GM23338 (cell line): ENCODE data around the gene PHACTR1. TPM values are rescaled to one million over a fixed set of nuclear protein-coding genes. Genes with fewer than 3 reads are reported as not detected.

Experiments used
- ATAC-seq: fragments of 200-7000 bp; cut with Tn5 transposase; 3 replicates; pipeline ENCODE4 v1.9.1; 2020
- DNase-seq: peaks from one replicate; pipeline ENCODE4 v3.0.0-alpha.2; 2015; ENCODE audit warnings: low spot score
- H2AFZ ChIP-seq: fragments of 200-600 bp; sonication (generic); 2 replicates; pipeline ENCODE4 v1.8.0; 2016; ENCODE audit warnings: antibody characterized with exemption, mild to moderate bottlenecking, moderate library complexity
- H3F3A ChIP-seq: fragments of 200-600 bp; sonication (generic); replicated peaks from 2 replicates; pipeline ENCODE4 v1.8.0; 2017; ENCODE audit warnings: antibody characterized with exemption, mixed run types, low read depth
- H3K27ac ChIP-seq: fragments of 200-600 bp; sonication (generic); 2 replicates; pipeline ENCODE4 v1.6.1; 2016; ENCODE audit warnings: low read depth
- H3K27me3 ChIP-seq: fragments of 200-600 bp; sonication (generic); 2 replicates; pipeline ENCODE4 v1.8.0; 2016; ENCODE audit warnings: mild to moderate bottlenecking, mixed run types, moderate library complexity; ENCODE audit not compliant: insufficient read depth
- H3K36me3 ChIP-seq: fragments of 200-600 bp; sonication (generic); 2 replicates; pipeline ENCODE4 v1.8.0; 2016; ENCODE audit warnings: mild to moderate bottlenecking; ENCODE audit not compliant: insufficient read depth
- H3K4me1 ChIP-seq: fragments of 200-600 bp; sonication (generic); 2 replicates; pipeline ENCODE4 v1.8.0; 2016; ENCODE audit warnings: mild to moderate bottlenecking, moderate library complexity; ENCODE audit not compliant: insufficient read depth
- H3K4me2 ChIP-seq: fragments of 200-600 bp; sonication (generic); 2 replicates; pipeline ENCODE4 v1.7.1; 2017; ENCODE audit warnings: mixed run types
- H3K4me3 ChIP-seq: fragments of 200-600 bp; sonication (generic); 2 replicates; pipeline ENCODE4 v1.6.1; 2016; ENCODE audit warnings: mixed run types
- H3K79me2 ChIP-seq: fragments of 200-600 bp; sonication (generic); replicated peaks from 2 replicates; pipeline ENCODE4 v1.8.0; 2017; ENCODE audit warnings: mild to moderate bottlenecking; ENCODE audit not compliant: insufficient read depth
- H3K9me2 ChIP-seq: fragments of 200-600 bp; sonication (generic); 2 replicates; pipeline ENCODE4 v1.8.0; 2017; ENCODE audit not compliant: insufficient read depth
- H4K20me1 ChIP-seq: fragments of 200-600 bp; sonication (generic); replicated peaks from 2 replicates; pipeline ENCODE4 v1.8.0; 2017; ENCODE audit warnings: mild to moderate bottlenecking; ENCODE audit not compliant: insufficient read depth
- H3K27ac Mint-ChIP-seq: 2 replicates; pipeline ENCODE4 v1.8.0; 2020; ENCODE audit warnings: inconsistent platforms, mild to moderate bottlenecking, moderate library complexity, mixed read lengths
- H3K27me3 Mint-ChIP-seq: 3 replicates; pipeline ENCODE4 v1.8.0; 2022; ENCODE audit warnings: low read depth, mild to moderate bottlenecking, moderate library complexity, mixed read lengths, inconsistent platforms; ENCODE audit not compliant: insufficient read depth, poor library complexity
- H3K36me3 Mint-ChIP-seq: 3 replicates; pipeline ENCODE4 v1.8.0; 2021; ENCODE audit warnings: low read depth, mild to moderate bottlenecking, inconsistent platforms, moderate library complexity, mixed read lengths
- H3K4me1 Mint-ChIP-seq: 3 replicates; pipeline ENCODE4 v1.8.0; 2020; ENCODE audit warnings: mild to moderate bottlenecking, inconsistent platforms, mixed read lengths
- H3K4me3 Mint-ChIP-seq: 3 replicates; pipeline ENCODE4 v1.8.0; 2021; ENCODE audit warnings: moderate library complexity, mild to moderate bottlenecking, inconsistent platforms, mixed read lengths
- H3K9me3 Mint-ChIP-seq: 3 replicates; pipeline ENCODE4 v1.8.0; 2020; ENCODE audit warnings: moderate library complexity, mild to moderate bottlenecking, inconsistent platforms, mixed read lengths
- CREB1 ChIP-seq: fragments of 250-450 bp; sonication (Bioruptor Pico); IDR thresholded peaks from 2 replicates; pipeline ENCODE4 v1.5.0; 2020; ENCODE audit warnings: low read depth, mild to moderate bottlenecking, moderate library complexity
- CTCF ChIP-seq, 2 experiments: fragments of 200-600 bp in 1 of 2; sonication (generic) in 1 of 2; conservative IDR thresholded peaks; 2 replicates each; pipeline versions ENCODE4 v1.5.1 to v1.6.1; 2016 to 2017; ENCODE audit warnings: antibody characterized with exemption in 2 of 2, low read depth in 2 of 2, mild to moderate bottlenecking in 2 of 2, moderate library complexity in 1 of 2
- ETS1 ChIP-seq: IDR thresholded peaks from 2 replicates; pipeline ENCODE4 v1.6.1; 2016; ENCODE audit warnings: antibody characterized with exemption
- EZH2 ChIP-seq: fragments of 200-600 bp; sonication (generic); IDR thresholded peaks from one replicate; pipeline ENCODE4 v1.8.0; 2017; ENCODE audit warnings: antibody characterized with exemption, mild to moderate bottlenecking, low read depth; ENCODE audit not compliant: unreplicated experiment
- EZH2phosphoT487 ChIP-seq: fragments of 200-600 bp; sonication (generic); IDR thresholded peaks from one replicate; pipeline ENCODE4 v1.8.1; 2018; ENCODE audit warnings: antibody characterized with exemption; ENCODE audit not compliant: unreplicated experiment
- JUNB ChIP-seq: IDR thresholded peaks from one replicate; pipeline ENCODE4 v1.6.1; 2016; ENCODE audit warnings: antibody characterized with exemption; ENCODE audit not compliant: unreplicated experiment
- NANOG ChIP-seq: IDR thresholded peaks from 2 replicates; pipeline ENCODE4 v1.6.1; 2016; ENCODE audit warnings: antibody characterized with exemption, borderline replicate concordance
- POLR2AphosphoS5 ChIP-seq: IDR thresholded peaks from 2 replicates; pipeline ENCODE4 v1.6.1; 2016; ENCODE audit warnings: antibody characterized with exemption, low read depth
- REST ChIP-seq: IDR thresholded peaks from one replicate; pipeline ENCODE4 v1.6.1; 2018; ENCODE audit warnings: antibody characterized with exemption; ENCODE audit not compliant: unreplicated experiment
- STAT1 ChIP-seq: IDR thresholded peaks from one replicate; pipeline ENCODE4 v1.6.1; 2016; ENCODE audit warnings: antibody characterized with exemption; ENCODE audit not compliant: unreplicated experiment
- ZNF114 ChIP-seq: fragments of 250-450 bp; sonication (Bioruptor Pico); IDR thresholded peaks from 2 replicates; pipeline ENCODE4 v1.5.0; 2020; ENCODE audit warnings: mild to moderate bottlenecking, moderate library complexity
- ZNF331 ChIP-seq: fragments of 250-450 bp; sonication (Bioruptor Pico); IDR thresholded peaks from 2 replicates; pipeline ENCODE4 v1.5.0; 2020; ENCODE audit warnings: low read depth, mild to moderate bottlenecking, moderate library complexity
- polyA plus RNA-seq: library from polyadenylated mRNA; unstranded; fragments of >200 nt; fragmentation: Nextera tagmentation; extraction: Ambion mirVana; gene quantifications from 2 replicates; pipeline ENCODE4 v1.2.1, GENCODE V29; 2016
- total RNA-seq: library from RNA; depleted of rRNA; stranded (reverse); fragments of >200 nt; shearing (Covaris generic); gene quantifications from 2 replicates; pipeline ENCODE4 v1.2.3, GENCODE V29; 2014

PHACTR1 gene
- total and polyA plus RNA-seq, 2 experiments from 2014 or later = 5.9 to 19.3 TPM

- no peaks in the 10 kb centered on the region for H3K27me3 ChIP-seq
- H3K36me3 Mint-ChIP-seq = peaks cover 19% of the 10 kb centered on the region
- H3K4me3 Mint-ChIP-seq = no peak overlapping the region
- H3F3A ChIP-seq = no peaks in the 10 kb centered on the region
- H3K9me2 ChIP-seq = no peaks in the 10 kb centered on the region
- no peak overlapping the region for H3K27ac Mint-ChIP-seq
- H4K20me1 ChIP-seq = no peaks in the 10 kb centered on the region
- no peak overlapping the region for H3K4me2 ChIP-seq
- H3K27me3 Mint-ChIP-seq = peaks cover 5% of the 10 kb centered on the region
- no peak for TF ChIP-seq ZNF114
- TF ChIP-seq NANOG = no peak
- no peak for TF ChIP-seq ETS1
- no peak for TF ChIP-seq EZH2
- no peak for TF ChIP-seq REST
- TF ChIP-seq STAT1 = no peak
- no peak for TF ChIP-seq CTCF (conservative IDR thresholded peaks at IDR 0.05; ENCODE audit: low read depth in 2 of 2)
- no peak for TF ChIP-seq CREB1 (CRISPR knock-in tag)
- no peak for TF ChIP-seq ZNF331 (CRISPR knock-in tag)
- no peak for TF ChIP-seq EZH2phosphoT487
- no peak for TF ChIP-seq POLR2AphosphoS5
- TF ChIP-seq JUNB = no peak
- H3K4me3 ChIP-seq = no peak overlapping the region
- ATAC-seq = no peak
- H3K4me1 ChIP-seq = peaks cover 11% of the 10 kb centered on the region
- no peaks in the 10 kb centered on the region for H3K36me3 ChIP-seq
- no peaks in the 10 kb centered on the region for H3K79me2 ChIP-seq
- H3K4me1 Mint-ChIP-seq = peaks cover 19% of the 10 kb centered on the region
- no peak for DNase-seq
- peaks cover 13% of the 10 kb centered on the region for H3K9me3 Mint-ChIP-seq
- no peak overlapping the region for H3K27ac ChIP-seq
- no peak overlapping the region for H2AFZ ChIP-seq
These were observed 534.1 kb downstream of the PHACTR1 start for GRCh38 chr6:13250703-13251102.
